HK-2 (cell line): Measurements from ENCODE around the gene SRRM1.
"Not testable (repeated sequence)": the region's sequence is repeated elsewhere in the genome, so short reads cannot be mapped to it uniquely, and the experiment has no call there.

Experiments
- DNase-seq: peaks from one replicate; pipeline ENCODE4 v3.0.0-alpha.2; 2018; ENCODE audit not compliant: unreplicated experiment

The SRRM1 gene

DNA sequence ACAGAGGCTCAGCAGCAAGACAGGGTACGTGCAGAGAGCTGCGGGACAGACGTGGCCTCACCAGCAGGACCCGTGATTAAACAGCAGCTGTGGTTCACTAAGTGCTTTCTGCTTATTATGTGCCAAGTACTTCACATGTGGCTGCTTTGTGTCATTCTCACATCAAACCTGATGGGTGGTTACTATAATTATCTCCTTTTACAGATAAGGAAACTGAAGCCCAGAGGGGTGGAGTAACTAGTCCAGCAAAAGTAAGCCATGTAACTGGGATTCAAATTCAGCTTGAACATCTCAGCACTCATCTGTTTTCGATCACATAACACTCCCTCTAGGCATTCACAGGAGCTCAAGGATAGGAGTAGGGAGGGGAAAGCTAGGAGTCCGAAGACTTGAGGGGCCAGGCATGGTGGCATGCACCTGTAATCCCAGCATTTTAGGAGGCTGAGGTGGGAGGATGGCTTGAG, 51.3 kb downstream of the SRRM1 start:
- DNase-seq: no peak

DNA sequence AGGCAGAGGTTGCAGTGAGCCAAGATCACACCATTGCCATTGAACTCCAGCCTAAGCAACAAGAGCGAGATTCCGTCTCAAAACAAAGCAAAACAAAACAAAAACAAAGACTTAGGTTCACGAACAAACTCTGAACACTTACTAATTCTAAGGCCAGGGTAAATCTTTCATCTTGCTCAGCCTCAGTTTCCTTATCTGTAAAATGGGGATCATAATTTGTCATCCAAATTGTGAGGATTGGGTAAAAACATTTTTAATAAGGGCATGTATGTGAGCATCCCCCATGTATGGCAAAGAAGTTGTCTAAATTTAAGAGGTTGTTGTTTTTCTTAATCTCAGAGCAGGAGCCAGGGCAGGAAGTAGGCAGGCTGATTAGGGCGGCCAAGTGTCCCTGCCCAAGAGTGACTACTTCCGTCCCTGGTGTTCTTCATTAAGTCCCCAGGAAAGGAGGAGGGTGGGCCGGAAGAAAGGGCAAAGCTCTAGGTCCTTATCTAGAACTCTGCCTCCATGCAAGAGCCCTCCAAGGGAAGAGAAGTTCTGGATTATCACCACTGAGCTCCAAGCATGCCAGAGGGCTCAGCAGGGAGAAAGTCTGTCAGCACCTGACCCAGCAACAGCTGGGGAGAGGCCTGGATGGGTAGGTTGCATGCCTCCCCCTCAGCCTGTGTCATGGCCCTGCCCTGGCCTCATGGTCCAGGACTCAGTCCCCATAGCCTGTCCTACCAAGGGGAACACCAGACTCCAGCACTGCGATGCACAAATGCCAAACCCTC, 52.3 kb downstream of the SRRM1 start:
- no peak for DNase-seq

DNA sequence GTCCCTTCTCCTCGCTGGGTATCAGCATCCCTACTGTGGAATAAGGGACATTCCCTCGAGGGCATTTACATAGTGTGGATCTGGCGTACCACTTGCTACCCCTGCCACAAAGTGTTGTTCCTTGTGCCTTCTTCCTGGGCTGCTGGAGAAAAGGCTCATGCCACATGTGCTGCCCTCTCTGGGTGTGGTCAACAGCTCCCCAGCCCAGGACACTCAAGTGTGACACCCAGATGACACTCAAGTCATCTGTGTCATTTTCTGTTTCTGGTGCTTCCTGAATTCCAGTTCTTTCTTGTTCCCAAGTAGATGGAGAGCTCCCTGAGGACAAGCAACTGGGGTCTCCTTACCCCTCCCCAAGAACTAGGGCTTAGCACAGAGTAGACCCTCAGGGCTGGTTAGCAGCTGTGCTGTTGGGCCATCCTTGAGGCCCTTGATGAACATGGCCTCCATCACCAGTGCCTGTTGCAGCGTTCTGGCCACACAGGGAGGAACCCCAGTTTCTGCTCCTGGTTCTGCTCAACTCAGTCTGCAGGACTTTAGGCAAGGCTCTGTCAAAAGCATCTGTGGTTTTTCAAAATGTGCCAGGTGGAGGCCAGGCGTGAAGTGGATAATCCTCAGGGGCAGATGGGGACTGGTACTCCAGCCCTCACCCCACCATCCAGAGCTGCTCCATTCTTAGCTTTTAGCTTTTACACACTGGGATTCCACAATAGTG, 53.1 kb downstream of the SRRM1 start:
- DNase-seq: no peak

DNA sequence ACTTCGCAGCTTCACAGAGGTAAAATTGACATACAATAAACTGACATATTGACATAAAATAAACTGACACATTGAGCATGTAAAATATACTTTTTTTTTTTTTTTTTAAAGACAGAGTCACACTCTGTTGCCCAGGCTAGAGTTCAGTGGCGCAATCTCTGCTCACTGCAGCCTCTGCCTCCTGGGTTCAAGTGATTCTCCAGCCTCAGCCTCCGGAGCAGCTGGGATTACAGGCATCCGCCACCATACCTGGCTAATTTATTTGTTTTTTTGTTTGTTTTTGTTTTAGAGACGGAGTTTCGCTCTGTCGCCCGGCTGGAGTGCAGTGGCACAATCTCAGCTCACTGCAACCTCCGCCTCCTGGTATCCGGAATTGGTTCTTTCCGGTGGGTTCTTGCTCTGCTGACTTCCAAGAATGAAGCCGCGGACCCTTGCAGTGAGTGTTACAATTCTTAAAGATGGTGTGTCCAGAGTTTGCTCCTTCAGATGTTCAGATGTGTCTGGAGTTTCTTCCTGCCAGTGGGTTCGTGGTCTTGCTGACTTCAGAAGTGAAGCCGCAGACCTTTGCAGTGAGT, 53.7 kb downstream of the SRRM1 start:
- DNase-seq: no peak

DNA sequence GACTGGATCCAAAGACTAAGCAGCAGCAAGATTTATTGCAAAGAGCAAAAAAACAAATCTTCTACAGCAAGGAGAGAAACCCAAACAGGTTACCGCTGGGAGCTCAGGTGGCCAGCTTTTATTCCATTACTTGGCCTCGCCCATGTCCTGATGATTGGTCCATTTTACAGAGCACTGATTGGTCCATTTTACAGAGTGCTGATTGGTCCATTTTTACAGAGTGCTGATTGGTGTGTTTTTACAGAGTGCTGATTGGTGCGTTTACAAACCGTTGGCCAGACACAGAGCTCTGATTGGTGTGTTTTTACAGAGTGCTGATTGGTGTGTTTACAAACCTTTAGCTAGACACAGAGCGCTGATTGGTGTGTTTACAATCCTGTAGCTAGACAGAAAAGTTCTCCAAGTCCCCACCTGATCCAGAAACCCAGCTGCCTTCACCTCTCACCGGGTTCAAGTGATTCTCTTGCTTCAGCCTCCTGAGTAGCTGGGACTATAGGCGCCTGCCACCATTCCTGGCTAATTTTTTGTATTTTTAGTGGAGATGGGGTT, 54.4 kb downstream of the SRRM1 start:
- not testable (repeated sequence) for DNase-seq

DNA sequence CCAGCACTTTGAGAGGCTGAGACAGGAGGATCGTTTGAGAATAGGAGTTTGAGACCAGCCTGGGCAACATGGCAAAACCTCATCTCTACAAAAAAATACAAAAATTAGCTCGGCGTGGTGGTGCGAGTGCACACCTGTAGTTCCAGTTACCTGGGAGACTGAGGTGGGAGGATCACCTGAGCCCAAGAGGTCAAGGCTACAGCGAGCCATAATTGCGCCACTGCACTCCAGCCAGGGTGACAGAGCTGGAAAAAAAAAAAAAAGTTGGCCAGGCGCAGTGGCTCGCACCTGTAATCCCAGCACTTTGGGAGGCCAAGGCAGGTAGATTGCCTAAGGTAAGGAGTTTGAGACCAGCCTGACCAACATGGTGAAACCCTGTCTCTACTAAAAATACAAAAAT, 55.2 kb downstream of the SRRM1 start:
- not testable (repeated sequence) for DNase-seq

DNA sequence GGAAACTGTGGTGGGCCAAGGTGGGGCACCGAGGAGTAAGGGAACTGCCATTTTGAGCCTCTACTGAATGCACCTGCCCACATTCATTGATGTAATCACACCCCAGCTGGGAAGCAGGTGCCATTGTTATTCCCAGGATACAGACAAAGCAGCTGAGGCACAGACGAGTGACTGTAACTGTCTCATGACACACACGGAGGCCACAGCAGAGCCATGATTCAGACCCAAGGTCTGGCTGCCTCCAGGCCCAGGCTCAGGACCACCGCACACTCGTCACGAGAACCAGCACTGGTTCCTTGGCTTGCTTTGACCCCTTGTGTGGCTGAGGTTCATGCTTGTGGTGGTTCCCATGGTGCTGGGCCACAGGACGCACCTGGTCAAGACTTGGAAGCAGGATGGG, 56.5 kb downstream of the SRRM1 start:
- DNase-seq: no peak

DNA sequence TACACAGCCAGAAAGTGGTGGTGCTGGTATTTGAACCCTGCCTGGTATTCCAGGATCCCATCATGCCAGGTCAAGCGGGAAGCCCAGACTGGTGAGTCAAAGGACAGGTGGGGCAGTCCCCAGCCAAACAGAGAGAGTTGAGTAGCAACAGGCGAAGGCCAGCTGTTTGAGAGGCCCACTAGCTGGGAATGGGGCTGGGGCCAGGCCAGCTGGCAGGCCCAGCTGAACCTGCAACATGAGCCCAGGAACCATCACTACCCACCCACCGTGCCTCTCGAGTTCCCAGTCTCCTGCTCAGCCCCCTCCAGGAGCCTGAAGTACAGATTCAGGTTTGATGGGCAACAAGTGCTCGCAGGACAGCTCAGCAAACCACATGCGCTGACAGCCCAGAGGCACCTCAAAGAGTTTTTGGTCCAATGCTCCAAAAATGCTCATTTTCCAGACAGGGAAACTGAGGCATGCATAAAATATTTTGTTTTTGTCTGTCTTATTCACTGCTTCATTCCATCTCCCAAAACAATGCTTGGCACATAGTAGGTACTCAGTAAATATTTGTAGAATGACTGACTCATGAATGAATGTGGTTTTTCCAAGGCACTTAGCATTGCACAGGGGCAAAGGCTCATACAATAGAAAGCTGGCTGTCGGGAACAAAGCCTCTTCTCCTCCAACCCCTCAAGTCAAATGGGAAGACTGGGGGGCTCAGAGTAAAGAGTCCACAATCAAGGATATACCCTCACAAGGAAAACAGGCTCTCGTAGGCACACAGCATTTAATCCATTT, 59.6 kb downstream of the SRRM1 start:
- peak; percentile 61 for DNase-seq

DNA sequence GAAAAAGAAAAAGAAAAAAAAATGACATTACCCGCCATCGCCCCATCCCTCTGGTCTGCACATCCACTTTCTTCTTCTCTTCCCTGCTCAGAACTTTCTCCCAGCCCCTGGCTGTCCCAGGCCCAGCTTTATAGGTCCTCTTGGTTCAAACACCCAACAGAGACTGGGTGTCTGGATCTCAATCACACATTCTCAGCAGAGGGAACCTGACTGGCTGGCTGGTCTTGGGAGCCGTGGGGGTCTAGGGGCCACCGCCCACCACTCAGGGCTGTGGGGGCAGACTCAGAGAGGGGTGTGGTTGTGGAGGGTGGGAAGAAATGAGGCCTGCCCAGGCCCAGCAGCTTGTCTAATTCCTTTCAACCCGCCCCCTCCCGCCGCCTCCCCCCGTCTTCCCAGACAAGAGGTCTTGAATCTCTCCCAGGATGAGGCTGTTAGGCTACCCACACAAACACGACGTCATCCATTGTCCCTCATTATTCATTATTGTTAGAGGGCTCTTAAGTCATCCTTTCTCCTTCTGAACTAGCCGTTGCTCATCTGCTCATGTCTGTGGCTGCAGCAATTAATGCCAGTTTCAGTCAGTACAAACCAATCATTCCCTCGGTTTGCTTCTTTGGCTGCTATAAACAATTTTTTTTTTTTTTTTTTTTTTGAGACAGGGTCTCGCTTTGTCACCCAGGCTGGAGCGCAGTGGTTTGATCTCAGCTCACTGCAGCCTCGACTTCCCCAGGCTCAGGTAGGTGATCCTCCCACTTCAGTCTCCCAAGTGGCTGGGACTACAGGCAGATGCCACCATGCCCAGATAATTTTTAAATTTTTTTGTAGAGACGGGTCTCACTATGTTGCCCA, 61.5 kb downstream of the SRRM1 start:
- peak; percentile 63 for DNase-seq

DNA sequence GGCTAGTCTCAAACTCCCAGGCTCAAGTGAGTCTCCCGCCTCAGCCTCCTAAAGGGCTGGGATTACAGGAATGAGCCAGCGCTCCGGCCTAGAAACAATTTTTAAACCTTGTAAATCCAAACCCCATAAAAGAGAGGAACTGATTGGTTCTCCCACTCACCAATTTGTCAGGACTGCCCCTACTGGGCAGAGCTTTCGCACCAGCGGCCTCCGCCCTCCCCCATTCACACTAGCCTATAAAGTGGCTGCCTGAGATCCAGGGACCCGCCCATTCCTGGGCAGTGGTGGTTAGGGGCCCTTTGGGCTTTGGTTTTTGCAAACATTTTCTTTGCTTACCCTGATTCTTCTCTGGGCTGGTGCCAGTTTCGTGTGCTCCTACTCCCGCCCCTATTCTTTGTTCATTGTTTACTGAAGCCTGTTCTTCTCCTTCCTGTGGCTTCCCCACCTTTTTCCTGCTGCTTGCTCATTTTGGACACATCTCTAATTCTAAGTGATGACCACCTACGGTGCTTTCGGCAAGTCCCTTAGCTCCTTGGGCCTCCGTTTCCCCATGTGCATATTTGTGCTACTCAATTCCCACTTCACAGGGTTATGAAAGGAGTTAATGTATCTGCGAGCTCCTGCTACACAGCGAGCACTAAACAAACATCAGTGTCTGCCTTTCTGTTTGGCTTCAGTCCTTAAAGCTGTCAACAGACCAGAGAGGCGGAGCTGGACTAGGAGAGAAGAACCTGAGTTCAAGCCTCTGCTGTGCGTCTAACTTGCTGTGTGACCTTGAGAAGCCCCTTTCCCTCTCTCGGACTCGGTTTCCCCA, 62.4 kb downstream of the SRRM1 start:
- peak; percentile 90 for DNase-seq

DNA sequence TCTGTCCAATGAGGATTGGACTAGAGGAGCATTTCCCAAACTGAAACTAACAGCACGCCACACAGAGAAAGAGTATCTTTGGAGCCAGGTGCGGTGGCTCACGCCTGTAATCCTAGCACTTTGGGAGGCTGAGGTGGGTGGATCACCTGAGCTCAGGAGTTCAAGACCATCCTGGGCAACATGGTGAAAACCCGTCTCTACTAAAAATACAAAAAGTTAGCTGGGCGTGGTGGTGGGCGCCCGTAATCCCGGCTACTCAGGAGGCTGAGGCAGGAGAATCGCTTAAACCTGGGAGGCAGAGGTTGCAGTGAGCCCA, 62.9 kb downstream of the SRRM1 start:
- not testable (repeated sequence) for DNase-seq

DNA sequence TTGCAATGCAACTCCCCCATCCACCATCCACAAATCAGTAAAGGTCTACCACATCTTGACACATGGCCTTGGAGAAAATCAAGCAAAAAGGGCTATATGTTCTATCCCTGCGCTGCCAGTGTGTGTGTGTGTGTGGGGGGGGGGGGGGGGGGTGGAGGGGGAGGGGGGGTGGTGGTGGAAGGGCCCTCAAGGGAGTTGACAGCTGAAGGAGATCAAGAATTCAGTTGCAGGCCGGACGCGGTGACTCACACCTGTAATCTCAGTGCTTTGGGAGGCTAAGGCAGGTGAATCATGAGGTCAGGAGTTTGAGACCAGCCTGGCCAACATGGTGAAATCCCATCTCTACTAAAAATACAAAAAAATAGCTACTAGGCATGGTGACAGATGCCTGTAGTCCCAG, 64.6 kb downstream of the SRRM1 start:
- peak; percentile 46 for DNase-seq

DNA sequence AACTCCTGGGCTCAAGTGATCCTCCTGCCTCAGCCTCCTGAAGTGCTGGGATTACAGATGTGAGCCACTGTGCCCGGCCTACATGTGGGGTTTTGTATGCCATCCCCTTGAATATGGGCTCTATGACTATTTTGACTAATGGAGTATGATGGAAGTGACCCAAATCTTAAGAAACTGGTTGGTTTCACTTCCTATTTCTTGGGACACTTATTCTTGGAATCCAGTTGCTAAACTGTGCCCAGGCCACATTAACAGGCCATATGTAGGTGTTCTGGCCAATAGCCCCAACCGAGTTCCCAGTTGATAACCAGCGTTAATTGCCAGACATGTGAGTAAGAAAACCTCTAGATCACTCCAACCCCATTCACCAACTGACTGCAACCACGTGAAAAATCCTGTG, 65.8 kb downstream of the SRRM1 start:
- DNase-seq: no peak

DNA sequence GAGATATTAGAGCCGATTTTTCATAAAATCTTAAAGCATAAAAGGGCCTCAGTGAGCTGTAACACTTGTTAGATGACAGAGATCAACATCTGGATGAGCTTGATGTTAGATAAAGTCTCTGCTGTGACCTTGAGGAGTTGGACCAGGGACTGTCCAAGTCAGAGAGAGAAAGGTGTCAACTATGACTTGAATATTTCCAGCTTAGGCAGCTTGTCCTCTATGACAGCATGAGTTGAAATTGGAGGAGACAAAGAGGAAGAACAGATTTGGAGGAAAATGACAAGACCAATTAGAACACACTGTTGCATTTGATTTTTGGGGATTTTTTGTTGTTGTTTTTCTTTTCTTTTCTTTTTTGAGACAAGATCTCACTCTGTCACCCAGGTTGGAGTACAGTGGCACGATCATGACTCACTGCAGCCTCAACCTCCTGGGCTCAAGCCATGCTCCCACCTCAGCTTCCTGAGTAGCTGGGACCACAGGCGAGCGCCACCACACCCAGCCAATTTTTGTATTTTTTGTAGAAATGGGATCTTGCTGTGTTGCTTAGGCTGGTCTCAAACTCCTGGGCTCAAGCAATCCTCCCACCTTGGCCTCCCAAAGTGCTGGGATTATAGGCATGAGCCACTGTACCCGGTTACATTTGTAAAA, 66.8 kb downstream of the SRRM1 start:
- DNase-seq: no peak

DNA sequence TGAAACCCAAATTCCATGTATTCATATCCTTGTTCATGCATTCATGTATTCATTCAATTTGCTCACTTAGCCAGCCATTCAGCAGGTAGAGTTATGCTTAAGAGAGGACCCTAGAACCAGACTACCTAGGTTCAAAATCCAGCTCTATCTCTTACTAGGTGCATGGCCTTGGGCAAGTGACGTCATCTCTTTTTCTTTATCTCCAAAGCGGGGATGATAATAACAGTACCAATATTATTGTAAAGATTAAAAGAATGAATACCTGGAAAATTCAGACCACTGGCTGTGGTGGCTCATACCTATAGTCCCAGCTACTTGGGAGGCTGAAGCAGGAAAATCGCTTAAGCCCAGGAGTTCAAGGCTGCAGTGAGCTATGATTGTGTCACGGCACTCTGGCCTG, 68.2 kb downstream of the SRRM1 start:
- no peak for DNase-seq

DNA sequence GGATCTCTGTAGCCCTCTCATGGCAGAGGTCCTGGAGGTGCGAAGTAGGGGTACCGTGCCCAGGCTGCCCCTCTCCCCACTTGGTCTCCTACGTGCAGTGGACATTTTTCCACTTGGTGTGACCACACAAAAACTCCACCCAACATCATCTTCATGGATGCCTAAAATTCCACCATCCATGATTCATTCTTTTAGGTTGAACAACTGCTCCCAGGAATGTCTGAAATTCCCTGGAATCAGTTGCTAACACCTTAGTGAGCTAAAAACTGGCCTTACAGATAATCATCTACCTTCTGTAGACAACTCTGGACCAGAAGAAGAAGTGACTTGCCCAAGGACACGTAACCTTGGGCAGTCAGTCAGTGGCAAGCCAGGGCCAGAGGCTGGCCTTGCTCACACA, 70.1 kb downstream of the SRRM1 start:
- peak; percentile 25 for DNase-seq

DNA sequence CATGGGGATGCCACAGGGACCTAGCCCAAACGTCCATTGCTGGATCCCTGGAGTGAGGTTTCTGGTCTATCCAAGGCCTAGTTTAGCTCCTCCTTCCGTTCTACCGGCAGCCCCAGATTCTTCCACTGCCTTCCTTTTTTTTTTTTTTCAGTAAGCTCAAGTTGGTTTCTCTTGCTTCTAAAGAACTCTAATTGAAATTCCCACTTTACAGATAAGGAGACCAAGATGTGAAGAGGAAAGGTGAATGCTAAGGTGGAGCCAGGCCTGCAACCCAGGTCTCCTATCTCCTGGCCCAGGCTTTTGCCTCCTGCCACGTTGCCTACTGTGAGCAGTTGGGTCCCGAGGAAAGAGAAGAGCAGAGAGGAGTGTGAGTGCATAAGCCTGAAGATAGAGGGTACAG, 70.6 kb downstream of the SRRM1 start:
- DNase-seq: no peak

DNA sequence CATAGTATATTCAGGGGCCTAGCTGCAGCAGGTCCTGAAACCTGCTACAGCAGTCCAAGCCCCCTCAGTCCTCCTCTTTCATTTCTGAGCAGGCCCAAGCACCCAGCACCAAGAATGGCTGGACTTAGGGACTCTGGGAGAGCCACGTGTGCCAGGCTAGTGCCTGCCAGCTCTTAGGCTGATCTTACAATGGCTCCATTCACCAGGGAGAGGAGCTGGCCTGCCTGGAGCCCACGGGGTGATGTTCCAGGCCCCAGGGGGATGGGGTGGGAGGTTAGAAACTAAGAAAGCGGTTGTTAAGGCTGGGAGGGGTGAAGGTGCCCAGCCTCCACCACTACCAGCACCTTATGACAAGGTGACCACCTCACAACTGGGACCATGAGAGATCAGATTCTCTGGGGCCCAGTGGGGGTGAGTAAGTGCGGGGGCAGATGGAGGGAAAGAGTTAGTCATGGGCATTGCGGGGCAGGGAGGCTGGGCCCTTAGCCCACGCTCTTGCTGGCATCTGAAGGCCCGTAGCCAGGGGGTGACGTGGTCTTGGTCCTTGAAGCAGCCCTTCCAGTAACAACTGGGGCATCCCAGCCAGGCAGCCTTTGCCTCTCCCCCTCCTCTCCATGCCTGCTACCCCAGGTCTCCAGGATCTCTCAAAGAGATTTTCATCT, 71.9 kb downstream of the SRRM1 start:
- DNase-seq: no peak

DNA sequence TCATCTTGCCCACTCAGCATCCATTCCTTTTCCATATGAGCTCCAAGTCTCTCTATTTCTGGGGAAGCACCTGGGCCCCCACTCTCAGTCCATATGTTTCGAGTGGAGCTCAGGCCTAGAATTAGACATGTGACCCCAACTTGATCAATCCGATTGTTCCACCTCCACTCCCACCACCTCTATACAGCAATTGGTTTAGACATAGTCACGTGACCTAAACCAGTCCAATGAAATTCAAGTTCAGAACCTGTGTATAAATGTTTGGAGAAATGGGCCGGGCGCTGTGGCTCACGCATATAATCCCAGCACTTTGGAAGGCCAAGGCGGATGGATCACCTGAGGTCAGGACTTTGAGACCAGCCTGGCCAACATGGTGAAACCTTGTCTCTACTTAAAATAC, 72.6 kb downstream of the SRRM1 start:
- DNase-seq: no peak
